Sigmoid colon (tissue), 7 donors: ENCODE data around the gene C4BPA. TPM values are rescaled to one million over a fixed set of nuclear protein-coding genes. Genes with fewer than 3 reads are reported as not detected.

Source experiments
- DNase-seq: peaks from one replicate; pipeline ENCODE4 v3.0.0-alpha.2; 2019
- H3K27ac ChIP-seq, 4 donors: fragments of 200-600 bp; sonication (generic); one replicate each; pipeline ENCODE4 v1.5.1; 2016 to 2019; ENCODE audit warnings: mild to moderate bottlenecking in 1 of 4
- H3K27me3 ChIP-seq, 3 donors: fragments of 200-600 bp; sonication (generic); one replicate each; pipeline ENCODE4 v1.5.1; 2019; ENCODE audit warnings: mild to moderate bottlenecking in 1 of 3
- H3K36me3 ChIP-seq, 4 donors: fragments of 200-600 bp; sonication (generic); one replicate each; pipeline ENCODE4 v1.5.1; 2016 to 2019
- H3K4me1 ChIP-seq, 4 donors: fragments of 200-600 bp; sonication (generic); one replicate each; pipeline ENCODE4 v1.5.1; 2017 to 2019
- H3K4me3 ChIP-seq, 4 donors: fragments of 200-600 bp; sonication (generic); one replicate each; pipeline ENCODE4 v1.5.1; 2017 to 2019; ENCODE audit warnings: mild to moderate bottlenecking in 2 of 4, moderate library complexity in 1 of 4
- H3K9me3 ChIP-seq, 4 donors: fragments of 200-600 bp in 3 of 4; sonication (generic) in 3 of 4; one replicate each; pipeline versions ENCODE4 v1.5.1 to v1.6.1; 2013 to 2019
- EP300 ChIP-seq, 4 donors: sonication (generic); formaldehyde crosslinking; IDR thresholded peaks; one replicate each; pipeline ENCODE4 v1.6.1; 2017; ENCODE audit warnings: antibody characterized with exemption in 4 of 4
- POLR2A ChIP-seq, 2 donors: fragments of 450-650 bp; IDR thresholded peaks; one replicate each; pipeline ENCODE4 v1.6.1; 2016; ENCODE audit warnings: antibody characterized with exemption in 2 of 2, mild to moderate bottlenecking in 2 of 2, moderate library complexity in 2 of 2
- POLR2AphosphoS5 ChIP-seq, 4 donors: sonication (generic); formaldehyde crosslinking; IDR thresholded peaks; one replicate each; pipeline ENCODE4 v1.6.1; 2017; ENCODE audit warnings: antibody characterized with exemption in 4 of 4
- WGBS, 2 donors: extraction: QIAGEN DNeasy Blood & Tissue Kit; methylation state at CpG; one replicate each; pipeline ENCODE4 v1.1.7; 2013; 5-methylcytosine and 5-hydroxymethylcytosine counted together
- intact Hi-C: fragments of 100-400 bp; cut with DNase I; formaldehyde crosslinking; loops from one replicate; pipeline ENCODE4 v1.15.1; 2023
- polyA plus RNA-seq, 3 donors: library from polyadenylated mRNA; stranded (reverse); fragments of 200-250 nt; gene quantifications; one replicate each; pipeline ENCODE4 v1.2.3, GENCODE V29; 2013
- total RNA-seq, 4 donors: library from RNA; depleted of rRNA; stranded (reverse); fragments of >200 nt; gene quantifications; one replicate each; pipeline ENCODE4 v1.1.0, GENCODE V29; 2016
- TF ChIP-seq, protein P1 (sequence below), 4 experiments: fragments of 450-650 bp in 3 of 4; fragments of 200-600 bp in 1 of 4; IDR thresholded peaks; one replicate each; pipeline ENCODE4 v1.5.1; 2016 to 2019; ENCODE audit warnings: antibody characterized with exemption in 4 of 4, mild to moderate bottlenecking in 3 of 4, moderate library complexity in 2 of 4
- donor health status: healthy with polysubstance abuse.
- donor health status: Bipolar disorder and iron deficiency.
- donor health status: healthy.

Gene C4BPA
- total and polyA plus RNA-seq, 7 donors: 1.2 to 6.4 (median 2.5) TPM; not detected in 4

DNA sequence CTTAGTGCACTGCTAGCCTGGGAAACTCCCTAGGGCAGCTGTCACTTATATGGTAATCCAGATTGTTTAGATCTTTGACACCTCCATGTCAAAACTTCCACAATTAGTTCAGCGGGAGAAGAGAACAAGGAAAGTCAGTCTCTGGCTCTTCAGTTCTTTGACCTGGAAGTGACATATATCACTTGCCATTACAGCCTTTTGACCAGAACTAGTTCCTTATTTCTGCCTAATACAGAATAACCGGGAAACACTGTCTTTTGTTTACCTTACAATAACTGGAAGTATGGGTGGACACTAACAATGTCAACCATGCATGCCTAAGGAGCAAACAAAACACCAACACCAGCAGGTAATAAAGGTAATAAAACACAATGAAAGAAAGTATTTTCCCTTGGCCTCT is 68.3 kb downstream of the C4BPA start:
- no peak for DNase-seq
- H3K27me3 ChIP-seq: no peaks in the 10 kb centered on the region
- intact Hi-C loops: no loop called here
- no peak overlapping the region for H3K27ac ChIP-seq
- no peak for TF ChIP-seq POLR2A (IDR thresholded peaks at IDR 0.05)
- TF ChIP-seq POLR2AphosphoS5 (IDR thresholded peaks at IDR 0.05): no peak
- TF ChIP-seq, protein P1, sequence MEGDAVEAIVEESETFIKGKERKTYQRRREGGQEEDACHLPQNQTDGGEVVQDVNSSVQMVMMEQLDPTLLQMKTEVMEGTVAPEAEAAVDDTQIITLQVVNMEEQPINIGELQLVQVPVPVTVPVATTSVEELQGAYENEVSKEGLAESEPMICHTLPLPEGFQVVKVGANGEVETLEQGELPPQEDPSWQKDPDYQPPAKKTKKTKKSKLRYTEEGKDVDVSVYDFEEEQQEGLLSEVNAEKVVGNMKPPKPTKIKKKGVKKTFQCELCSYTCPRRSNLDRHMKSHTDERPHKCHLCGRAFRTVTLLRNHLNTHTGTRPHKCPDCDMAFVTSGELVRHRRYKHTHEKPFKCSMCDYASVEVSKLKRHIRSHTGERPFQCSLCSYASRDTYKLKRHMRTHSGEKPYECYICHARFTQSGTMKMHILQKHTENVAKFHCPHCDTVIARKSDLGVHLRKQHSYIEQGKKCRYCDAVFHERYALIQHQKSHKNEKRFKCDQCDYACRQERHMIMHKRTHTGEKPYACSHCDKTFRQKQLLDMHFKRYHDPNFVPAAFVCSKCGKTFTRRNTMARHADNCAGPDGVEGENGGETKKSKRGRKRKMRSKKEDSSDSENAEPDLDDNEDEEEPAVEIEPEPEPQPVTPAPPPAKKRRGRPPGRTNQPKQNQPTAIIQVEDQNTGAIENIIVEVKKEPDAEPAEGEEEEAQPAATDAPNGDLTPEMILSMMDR (IDR thresholded peaks at IDR 0.05): no peak
- no peak for TF ChIP-seq EP300 (IDR thresholded peaks at IDR 0.05)
- no peaks in the 10 kb centered on the region for H3K36me3 ChIP-seq
- no peaks in the 10 kb centered on the region for H3K9me3 ChIP-seq
- no peaks in the 10 kb centered on the region for H3K4me1 ChIP-seq
- H3K4me3 ChIP-seq: no peak overlapping the region
- WGBS, 2 donors: 11 to 61% methylated on average over 2 of the region's 2 CpGs

DNA sequence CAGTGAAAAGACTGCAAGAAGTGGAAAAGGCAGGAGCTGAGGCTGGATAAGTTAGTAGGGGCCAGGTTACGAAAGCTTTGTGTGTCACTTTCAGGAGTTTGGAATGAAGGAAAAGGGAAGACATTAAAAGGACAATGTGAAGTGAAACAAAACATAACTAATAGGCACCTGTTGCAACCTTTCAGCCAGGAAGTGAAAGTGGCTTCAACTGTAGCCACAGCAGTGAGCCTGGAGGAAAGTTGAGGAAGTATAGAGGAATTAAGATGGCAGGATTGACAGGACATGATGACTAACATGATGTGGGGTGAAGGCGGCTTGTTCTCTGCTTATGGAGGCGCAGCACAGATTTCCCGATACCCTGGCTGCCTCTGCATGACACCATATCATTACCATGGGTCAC is 68.9 kb downstream of the C4BPA start:
- WGBS, 2 donors: 86 to 91% methylated on average over 4 of the region's 4 CpGs
- TF ChIP-seq EP300 (IDR thresholded peaks at IDR 0.05) (no peak), POLR2A (IDR thresholded peaks at IDR 0.05) (no peak), POLR2AphosphoS5 (IDR thresholded peaks at IDR 0.05) (no peak)
- TF ChIP-seq, protein P1 (IDR thresholded peaks at IDR 0.05): no peak
- Histone ChIP-seq H3K4me1 (no peaks in the 10 kb centered on the region), H3K27me3 (no peaks in the 10 kb centered on the region), H3K9me3 (no peaks in the 10 kb centered on the region), H3K36me3 (no peaks in the 10 kb centered on the region), H3K4me3 (no peak overlapping the region), H3K27ac (no peak overlapping the region)
- no peak for DNase-seq
- intact Hi-C loops: no loop called here

DNA sequence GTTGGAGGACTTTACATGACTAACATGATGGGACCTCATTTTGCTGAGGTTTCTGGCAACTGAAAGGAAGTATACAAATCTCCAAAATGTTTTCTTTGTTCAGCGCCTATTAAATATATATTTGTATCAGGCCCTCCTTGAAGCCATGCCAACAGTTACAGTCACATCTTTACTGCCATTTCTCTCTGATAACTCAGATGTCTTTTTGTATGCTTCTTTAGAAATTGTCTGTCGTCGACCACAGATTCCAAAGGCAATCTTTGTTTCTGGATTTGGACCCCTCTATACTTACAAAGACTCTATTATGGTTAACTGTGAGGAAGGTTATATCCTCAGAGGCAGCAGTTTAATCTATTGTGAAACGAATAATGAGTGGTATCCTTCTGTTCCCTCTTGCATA is 69.4 kb downstream of the C4BPA start:
- H3K9me3 ChIP-seq: no peaks in the 10 kb centered on the region
- H3K4me1 ChIP-seq: no peaks in the 10 kb centered on the region
- H3K27ac ChIP-seq: no peak overlapping the region
- H3K36me3 ChIP-seq: no peaks in the 10 kb centered on the region
- TF ChIP-seq, protein P1 (IDR thresholded peaks at IDR 0.05): no peak
- TF ChIP-seq EP300 (IDR thresholded peaks at IDR 0.05): no peak
- no peak for TF ChIP-seq POLR2AphosphoS5 (IDR thresholded peaks at IDR 0.05)
- TF ChIP-seq POLR2A (IDR thresholded peaks at IDR 0.05): no peak
- 91 to 96% methylated on average over 4 of the region's 4 CpGs for WGBS, 2 donors
- no peak for DNase-seq
- H3K27me3 ChIP-seq: no peaks in the 10 kb centered on the region
- intact Hi-C loops: no loop called here
- no peak overlapping the region for H3K4me3 ChIP-seq

DNA sequence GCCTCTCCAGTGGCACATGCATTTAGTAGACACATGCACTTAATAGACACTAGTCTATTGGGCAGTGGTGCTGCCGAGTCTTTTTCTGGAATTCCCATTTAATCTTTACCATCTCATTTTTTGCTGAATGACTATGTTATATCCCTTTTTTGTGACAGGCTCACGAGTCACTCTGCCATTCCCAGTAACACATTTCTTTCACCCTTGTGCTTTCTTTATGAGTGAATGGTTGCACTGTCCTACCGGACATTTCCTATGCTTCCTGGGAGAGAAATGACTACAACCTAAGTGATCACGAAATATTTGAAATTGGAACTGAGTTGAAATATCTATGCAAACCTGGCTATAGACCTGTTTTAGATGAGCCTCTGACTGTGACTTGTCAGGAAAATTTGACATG is 70.9 kb downstream of the C4BPA start:
- intact Hi-C loops: no loop called here
- TF ChIP-seq EP300 (IDR thresholded peaks at IDR 0.05): no peak
- TF ChIP-seq, protein P1 (IDR thresholded peaks at IDR 0.05): no peak
- no peak for TF ChIP-seq POLR2AphosphoS5 (IDR thresholded peaks at IDR 0.05)
- no peak for TF ChIP-seq POLR2A (IDR thresholded peaks at IDR 0.05)
- H3K9me3 ChIP-seq: no peaks in the 10 kb centered on the region
- no peak overlapping the region for H3K27ac ChIP-seq
- no peak overlapping the region for H3K4me3 ChIP-seq
- no peak for DNase-seq
- no peaks in the 10 kb centered on the region for H3K36me3 ChIP-seq
- H3K4me1 ChIP-seq: no peaks in the 10 kb centered on the region
- H3K27me3 ChIP-seq: no peaks in the 10 kb centered on the region
- WGBS, 2 donors: 93% methylated on average over 4 of the region's 4 CpGs

DNA sequence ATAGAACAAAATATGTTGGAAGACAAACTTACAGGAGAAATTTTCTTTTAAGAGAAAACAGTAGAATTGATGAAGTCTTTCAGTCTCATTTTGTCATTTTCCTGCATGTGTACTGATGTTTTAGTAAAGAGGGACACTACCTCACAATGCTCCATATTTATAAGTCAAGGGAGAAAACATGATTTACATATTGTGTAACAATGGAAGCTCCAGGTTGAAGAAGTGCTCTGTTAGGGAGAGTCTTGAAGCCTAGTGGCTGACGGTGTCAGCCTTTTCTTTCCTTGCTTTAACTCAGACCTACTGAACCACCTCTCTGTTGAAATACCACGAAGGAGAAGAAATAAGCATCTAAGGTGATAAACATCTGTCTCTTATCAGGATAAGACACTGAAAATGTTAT is 75.0 kb downstream of the C4BPA start:
- Histone ChIP-seq H3K4me1 (no peaks in the 10 kb centered on the region), H3K27me3 (no peaks in the 10 kb centered on the region), H3K27ac (no peak overlapping the region), H3K36me3 (no peaks in the 10 kb centered on the region), H3K9me3 (no peaks in the 10 kb centered on the region), H3K4me3 (no peak overlapping the region)
- 83% methylated on average over 2 of the region's 2 CpGs for WGBS, 2 donors
- TF ChIP-seq EP300 (IDR thresholded peaks at IDR 0.05) (no peak), POLR2A (IDR thresholded peaks at IDR 0.05) (no peak)
- no peak for DNase-seq
- intact Hi-C loops: no loop called here
